Body of pancreas (tissue), 4 donors: ENCODE measurements around the gene SERPINA10. TPM values are rescaled to one million over a fixed set of nuclear protein-coding genes. Genes with fewer than 3 reads are reported as not detected.
"Not testable (repeated sequence)": the region's sequence is repeated elsewhere in the genome, so short reads cannot be mapped to it uniquely, and the experiment has no call there.

Source experiments
- ATAC-seq: fragments of 150-250 bp; one replicate; pipeline ENCODE4 v1.9.1; 2016
- DNase-seq, 4 donors: peaks; one replicate each; pipeline ENCODE4 v3.0.0-alpha.2; 2019
- H3K27ac ChIP-seq, 4 donors: fragments of 200-600 bp; sonication (generic); 1 replicate in 3 of 4; 2 replicates in 1 of 4; pipeline versions ENCODE4 v1.5.1 to v1.6.1; 2016 to 2019; ENCODE audit warnings: mild to moderate bottlenecking in 1 of 4, mixed read lengths in 1 of 4, moderate library complexity in 1 of 4
- H3K27me3 ChIP-seq, 2 donors: fragments of 200-600 bp; sonication (generic); one replicate each; pipeline ENCODE4 v1.6.0; 2016; ENCODE audit warnings: mild to moderate bottlenecking in 1 of 2
- H3K36me3 ChIP-seq, 2 donors: fragments of 200-600 bp; sonication (generic); replicated peaks in 1 of 2; 2 replicates each; pipeline ENCODE4 v1.5.1; 2016; ENCODE audit warnings: low read depth in 2 of 2; ENCODE audit not compliant: insufficient read depth in 1 of 2
- H3K4me1 ChIP-seq: fragments of 200-600 bp; sonication (generic); one replicate; pipeline ENCODE4 v1.6.0; 2016
- H3K4me3 ChIP-seq, 2 donors: fragments of 200-600 bp; sonication (generic); 1 replicate in 1 of 2; 2 replicates in 1 of 2; pipeline ENCODE4 v1.5.1; 2016 to 2019
- H3K9me3 ChIP-seq, 3 donors: fragments of 200-600 bp; sonication (generic); 1 replicate in 2 of 3; 2 replicates in 1 of 3; pipeline ENCODE4 v1.5.1; 2016
- POLR2A ChIP-seq, 3 donors: fragments of 450-650 bp; IDR thresholded peaks; one replicate each; pipeline ENCODE4 v1.6.1; 2016; ENCODE audit warnings: antibody characterized with exemption in 3 of 3, mild to moderate bottlenecking in 2 of 3
- WGBS, 2 donors: methylation state at CpG; one replicate each; pipeline ENCODE4 v1.1.5; 2017; 5-methylcytosine and 5-hydroxymethylcytosine counted together
- intact Hi-C: fragments of 100-400 bp; cut with DNase I; formaldehyde crosslinking; loops from one replicate; pipeline ENCODE4 v1.15.1; 2023
- total RNA-seq, 2 donors: library from RNA; depleted of rRNA; stranded (reverse); fragments of >200 nt; gene quantifications; one replicate each; pipeline ENCODE4 v1.1.0, GENCODE V29; 2016
- TF ChIP-seq, protein P1 (sequence below), 7 experiments: fragments of 450-650 bp in 4 of 7; fragments of 200-600 bp in 3 of 7; sonication (generic) in 3 of 7; IDR thresholded peaks; one replicate each; pipeline ENCODE4 v1.5.1; 2016 to 2019; ENCODE audit warnings: antibody characterized with exemption in 7 of 7

SERPINA10 gene
- total RNA-seq, 2 donors from 2014 or later = 3.0 TPM; not detected in 1

DNA sequence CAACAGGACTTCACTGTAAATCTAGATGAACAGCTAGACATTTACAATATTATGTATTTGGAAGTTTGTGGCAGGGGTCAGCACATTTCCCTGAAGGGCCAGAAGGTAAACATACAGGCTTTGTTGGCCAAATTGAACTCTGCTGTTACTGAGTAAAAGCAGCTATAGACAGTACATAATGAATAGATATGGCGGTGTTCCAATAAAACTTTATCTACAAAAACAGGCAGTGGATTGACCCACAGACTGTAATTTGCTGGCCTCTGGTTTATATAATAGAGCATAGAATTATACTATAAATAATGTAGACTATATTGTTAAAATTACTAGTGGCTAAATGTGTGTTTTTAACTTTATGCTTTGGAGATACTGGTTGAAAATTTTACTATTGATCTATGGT lies 25.7 kb downstream of the SERPINA10 start:
- DNase-seq (no peak), ATAC-seq (no peak)
- Histone ChIP-seq H3K4me3 (no peak overlapping the region), H3K9me3 (no peaks in the 10 kb centered on the region), H3K27me3 (no peaks in the 10 kb centered on the region), H3K4me1 (no peaks in the 10 kb centered on the region), H3K27ac (no peak overlapping the region), H3K36me3 (no peaks in the 10 kb centered on the region)
- 80 to 81% methylated on average over 1 of the region's 1 CpG for WGBS, 2 donors
- intact Hi-C loops = no loop called here
- TF ChIP-seq, protein P1, sequence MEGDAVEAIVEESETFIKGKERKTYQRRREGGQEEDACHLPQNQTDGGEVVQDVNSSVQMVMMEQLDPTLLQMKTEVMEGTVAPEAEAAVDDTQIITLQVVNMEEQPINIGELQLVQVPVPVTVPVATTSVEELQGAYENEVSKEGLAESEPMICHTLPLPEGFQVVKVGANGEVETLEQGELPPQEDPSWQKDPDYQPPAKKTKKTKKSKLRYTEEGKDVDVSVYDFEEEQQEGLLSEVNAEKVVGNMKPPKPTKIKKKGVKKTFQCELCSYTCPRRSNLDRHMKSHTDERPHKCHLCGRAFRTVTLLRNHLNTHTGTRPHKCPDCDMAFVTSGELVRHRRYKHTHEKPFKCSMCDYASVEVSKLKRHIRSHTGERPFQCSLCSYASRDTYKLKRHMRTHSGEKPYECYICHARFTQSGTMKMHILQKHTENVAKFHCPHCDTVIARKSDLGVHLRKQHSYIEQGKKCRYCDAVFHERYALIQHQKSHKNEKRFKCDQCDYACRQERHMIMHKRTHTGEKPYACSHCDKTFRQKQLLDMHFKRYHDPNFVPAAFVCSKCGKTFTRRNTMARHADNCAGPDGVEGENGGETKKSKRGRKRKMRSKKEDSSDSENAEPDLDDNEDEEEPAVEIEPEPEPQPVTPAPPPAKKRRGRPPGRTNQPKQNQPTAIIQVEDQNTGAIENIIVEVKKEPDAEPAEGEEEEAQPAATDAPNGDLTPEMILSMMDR (IDR thresholded peaks at IDR 0.05) = no peak
- no peak for TF ChIP-seq POLR2A (IDR thresholded peaks at IDR 0.05)

DNA sequence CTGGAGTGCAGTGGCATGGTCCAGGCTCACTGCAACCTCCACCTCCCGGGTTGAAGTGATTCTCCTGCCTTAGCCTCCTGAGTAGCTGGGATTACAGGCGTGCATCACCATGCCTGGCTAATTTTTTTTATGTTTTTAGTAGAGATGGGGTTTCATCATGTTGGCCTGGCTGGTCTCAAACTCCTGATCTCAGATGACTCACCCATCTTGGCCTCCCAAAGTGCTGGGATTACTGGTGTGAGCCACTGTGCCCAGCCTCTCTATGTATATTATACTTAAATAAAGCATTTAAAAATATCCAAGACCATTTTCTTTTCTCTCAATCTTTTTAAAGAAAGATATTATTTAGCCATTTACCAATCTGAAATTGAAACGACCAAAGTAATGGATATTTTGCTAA lies 28.9 kb downstream of the SERPINA10 start:
- H3K4me1 ChIP-seq, H3K9me3 ChIP-seq, H3K4me3 ChIP-seq, H3K27me3 ChIP-seq, H3K36me3 ChIP-seq, intact Hi-C loops, H3K27ac ChIP-seq, DNase-seq, ATAC-seq: not testable (repeated sequence)
- 50 to 71% methylated on average over 3 of the region's 3 CpGs for WGBS, 2 donors

DNA sequence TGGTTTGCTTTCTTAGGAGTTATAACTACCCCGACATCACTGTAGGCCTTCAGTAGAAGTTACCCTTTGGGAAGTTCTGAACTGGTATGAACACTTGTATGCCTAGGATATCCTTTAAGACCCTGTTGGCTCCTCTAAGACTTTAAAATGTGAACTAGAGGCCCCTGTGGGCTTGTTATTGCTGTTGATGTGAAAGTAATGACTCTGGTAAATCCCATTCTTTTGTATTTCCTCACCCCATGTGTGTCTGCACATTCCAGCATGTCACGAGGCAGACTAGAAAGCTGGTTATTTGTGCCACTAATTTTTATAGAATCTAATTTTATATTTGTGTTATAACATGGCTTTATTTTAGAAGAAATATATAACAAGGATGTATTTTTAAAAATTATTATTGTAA lies 48.9 kb downstream of the SERPINA10 start:
- ATAC-seq = no peak
- no peak overlapping the region for H3K4me3 ChIP-seq
- no peak for TF ChIP-seq POLR2A (IDR thresholded peaks at IDR 0.05)
- TF ChIP-seq, protein P1 (IDR thresholded peaks at IDR 0.05) = no peak
- no peak for DNase-seq
- H3K36me3 ChIP-seq = no peaks in the 10 kb centered on the region
- no peaks in the 10 kb centered on the region for H3K27me3 ChIP-seq
- no peaks in the 10 kb centered on the region for H3K9me3 ChIP-seq
- WGBS, 2 donors = 87 to 90% methylated on average over 2 of the region's 2 CpGs
- H3K4me1 ChIP-seq = no peaks in the 10 kb centered on the region
- H3K27ac ChIP-seq = no peak overlapping the region
- intact Hi-C loops = no loop called here

DNA sequence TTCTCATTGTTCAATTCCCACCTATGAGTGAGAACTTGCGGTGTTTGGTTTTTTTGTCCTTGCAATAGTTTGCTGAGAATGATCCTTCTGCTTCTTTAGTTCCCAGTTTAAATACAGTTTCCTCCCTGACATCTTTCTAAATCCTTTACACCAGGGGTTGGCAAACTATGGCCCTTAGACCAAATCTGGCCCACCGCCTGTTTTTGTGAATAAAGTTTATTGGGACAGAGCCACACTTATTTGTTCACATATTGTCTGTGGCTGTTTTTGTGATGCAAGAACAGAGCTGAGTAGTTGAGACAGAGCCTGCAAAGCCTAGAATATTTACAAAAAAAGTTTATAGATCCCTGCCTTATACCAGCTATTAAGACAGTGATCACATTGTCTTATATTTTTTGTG lies 53.7 kb downstream of the SERPINA10 start:
- no peak for ATAC-seq
- H3K9me3 ChIP-seq = no peaks in the 10 kb centered on the region
- DNase-seq = no peak
- intact Hi-C loops = no loop called here
- H3K4me1 ChIP-seq = no peaks in the 10 kb centered on the region
- no peak overlapping the region for H3K4me3 ChIP-seq
- H3K27me3 ChIP-seq = no peaks in the 10 kb centered on the region
- H3K27ac ChIP-seq = no peak overlapping the region
- WGBS, 2 donors = 87 to 90% methylated on average over 2 of the region's 2 CpGs
- H3K36me3 ChIP-seq = no peaks in the 10 kb centered on the region
- TF ChIP-seq, protein P1 (IDR thresholded peaks at IDR 0.05) = no peak
- no peak for TF ChIP-seq POLR2A (IDR thresholded peaks at IDR 0.05)

DNA sequence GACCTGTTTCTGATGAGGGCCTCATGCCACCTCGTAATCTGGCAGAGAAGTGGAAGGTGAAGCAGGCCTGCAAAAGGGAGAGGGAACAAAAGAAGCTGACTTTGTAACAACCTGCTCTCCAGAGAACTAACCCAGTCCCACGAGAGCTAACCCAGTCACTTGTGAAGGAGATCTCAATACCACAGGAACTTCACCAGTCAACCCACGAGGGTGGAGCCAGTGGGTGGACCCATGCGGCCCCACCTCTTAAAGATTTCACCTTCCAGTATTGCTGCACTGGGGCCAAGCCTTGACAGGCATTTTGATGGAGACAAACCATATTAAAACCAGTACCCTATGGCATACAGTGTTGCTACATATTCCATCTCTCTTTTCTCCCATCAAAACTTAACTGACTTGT lies 55.1 kb downstream of the SERPINA10 start:
- DNase-seq (no peak), ATAC-seq (no peak)
- H3K4me1 ChIP-seq = no peaks in the 10 kb centered on the region
- H3K4me3 ChIP-seq = no peak overlapping the region
- intact Hi-C loops = no loop called here
- H3K27me3 ChIP-seq = no peaks in the 10 kb centered on the region
- WGBS, 2 donors = 69% methylated on average over 4 of the region's 4 CpGs
- H3K9me3 ChIP-seq = no peaks in the 10 kb centered on the region
- TF ChIP-seq POLR2A (IDR thresholded peaks at IDR 0.05) = no peak
- TF ChIP-seq, protein P1 (IDR thresholded peaks at IDR 0.05) = no peak
- no peak overlapping the region for H3K27ac ChIP-seq
- H3K36me3 ChIP-seq = no peaks in the 10 kb centered on the region
